LNCaP clone FGC (cell line): ENCODE results near the gene ARMH3.

Experiments used
- DNase-seq: peaks from one replicate; pipeline ENCODE4 v3.0.0-alpha.2; 2011; ENCODE audit warnings: low read depth
- H3K4me3 ChIP-seq: 2 replicates; pipeline ENCODE4 v1.5.1; 2011; ENCODE audit warnings: mild to moderate bottlenecking, low read depth, low read length, control low read depth
- CTCF ChIP-seq: IDR thresholded peaks from 2 replicates; pipeline ENCODE4 v1.5.1; 2012; ENCODE audit warnings: mild to moderate bottlenecking; ENCODE audit not compliant: control insufficient read depth, insufficient read depth; ENCODE audit errors: extremely low read depth

ARMH3 gene

GRCh38 chr10:101959346-101959916 is 96.5 kb downstream of the ARMH3 start:
- no peak for TF ChIP-seq CTCF

GRCh38 chr10:101958691-101959090 is 97.3 kb downstream of the ARMH3 start:
- no peak for TF ChIP-seq CTCF
- no peak for DNase-seq
- no peak overlapping the region for H3K4me3 ChIP-seq

More at GRCh38 chr10:101959346-101959916, 96.5 kb downstream of the ARMH3 start:
- no peak overlapping the region for H3K4me3 ChIP-seq
- no peak for DNase-seq

GRCh38 chr10:101956898-101957297 is 99.1 kb downstream of the ARMH3 start:
- no peak for TF ChIP-seq CTCF
- no peak for DNase-seq
- no peak overlapping the region for H3K4me3 ChIP-seq

- DNase-seq = no peak
- no peak overlapping the region for H3K4me3 ChIP-seq
- no peak for TF ChIP-seq CTCF
Observed at GRCh38 chr10:101956117-101956516, 99.9 kb downstream of the ARMH3 start.

- TF ChIP-seq CTCF = no peak
- no peak for DNase-seq
- H3K4me3 ChIP-seq = no peak overlapping the region
Observed at GRCh38 chr10:101952191-101952590, 103.8 kb downstream of the ARMH3 start.

GRCh38 chr10:101950213-101950612 is 105.8 kb downstream of the ARMH3 start:
- DNase-seq = no peak
- no peak for TF ChIP-seq CTCF
- no peak overlapping the region for H3K4me3 ChIP-seq

- no peak overlapping the region for H3K4me3 ChIP-seq
- no peak for DNase-seq
- TF ChIP-seq CTCF = no peak
Observed at GRCh38 chr10:101941871-101942270, 114.1 kb downstream of the ARMH3 start.
